ENCODE measurements around the gene CACNA2D2.

The CACNA2D2 gene

GRCh38 chr3:50371133-50371685 is 132.2 kb downstream of the CACNA2D2 start:
- no peak for DNase-seq (ENCODE audit: low read depth in 2 of 2)

- DNase-seq (ENCODE audit: low read depth in 2 of 2): no peak
Measured at GRCh38 chr3:50370594-50370993, 132.8 kb downstream of the CACNA2D2 start.

DNA sequence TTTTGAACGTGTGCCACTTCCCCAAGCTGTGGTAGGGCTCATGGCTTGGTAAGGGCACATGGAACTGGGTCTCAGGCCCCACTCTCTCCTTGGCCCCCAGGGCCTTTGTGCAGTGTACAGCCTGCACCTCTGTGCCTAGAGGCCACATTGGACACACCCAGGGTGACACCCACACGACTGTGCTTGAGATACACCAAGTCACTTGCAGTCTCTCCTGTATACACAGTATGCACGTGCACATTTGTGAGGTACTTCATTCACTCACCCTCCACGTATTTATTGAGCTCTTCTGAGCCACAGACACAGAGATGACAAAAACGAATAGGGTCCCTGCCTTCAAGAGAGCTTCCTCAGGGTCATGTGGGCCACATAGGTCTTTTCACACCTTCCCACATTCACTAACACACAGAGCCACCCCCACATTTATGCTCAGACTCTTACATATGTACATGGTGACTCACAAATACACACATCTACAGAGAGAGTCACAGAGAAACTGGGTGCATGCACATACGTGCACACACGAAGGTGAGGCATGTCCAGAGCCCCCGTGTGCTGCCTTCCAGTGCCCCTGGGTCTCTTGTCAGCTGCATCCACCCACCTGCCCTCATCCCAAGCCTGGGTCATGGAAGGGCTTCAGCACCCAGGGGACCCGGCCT is 134.3 kb downstream of the CACNA2D2 start:
- no peak for DNase-seq (ENCODE audit: low read depth in 2 of 2)

- DNase-seq (ENCODE audit: low read depth in 2 of 2): no peak
Measured at GRCh38 chr3:50365842-50366220, 137.6 kb downstream of the CACNA2D2 start.

DNA sequence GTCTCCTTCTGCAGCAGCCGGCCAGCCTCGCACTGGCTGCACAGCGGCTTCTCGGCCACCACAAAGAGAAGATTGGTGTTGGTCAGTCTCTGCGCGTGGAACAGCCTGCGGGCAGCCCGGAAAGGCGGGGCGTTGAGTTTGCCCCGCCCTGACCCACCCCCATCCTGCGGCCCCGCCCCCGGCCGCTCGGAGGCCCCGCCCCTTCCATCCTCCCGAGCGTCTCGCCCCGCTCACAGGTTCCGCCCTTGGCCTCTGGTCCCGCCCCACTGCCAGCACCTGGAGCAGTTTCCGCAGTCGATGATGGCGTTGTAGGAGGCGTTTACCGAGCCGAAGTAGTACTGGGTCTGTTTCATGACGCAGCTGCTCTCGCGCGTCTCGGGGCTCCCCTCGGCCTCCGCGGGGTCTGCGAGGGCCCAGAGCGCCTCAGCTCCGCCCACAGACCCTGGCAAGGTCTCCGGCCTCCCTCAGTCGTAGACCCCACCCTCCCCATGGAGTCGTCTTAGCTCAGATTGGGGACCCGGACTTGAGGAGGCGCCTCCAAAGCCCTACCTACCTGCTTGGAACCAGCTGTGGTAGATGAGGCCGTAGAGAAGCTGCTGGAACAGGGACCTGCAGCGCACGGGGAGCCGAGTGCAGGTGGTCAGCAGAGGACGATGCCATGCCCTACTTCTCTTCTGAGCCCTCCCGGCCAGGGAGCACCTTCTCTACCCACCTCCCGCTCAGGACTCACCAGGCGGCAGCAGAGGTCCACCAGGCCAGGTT is 138.2 kb downstream of the CACNA2D2 start:
- peak; percentile 90 for DNase-seq (ENCODE audit: low read depth in 2 of 2)

- no peak for DNase-seq (ENCODE audit: low read depth in 2 of 2)
Measured at GRCh38 chr3:50364573-50365079, 138.8 kb downstream of the CACNA2D2 start.

- no peak for DNase-seq (ENCODE audit: low read depth in 2 of 2)
Measured at GRCh38 chr3:50359760-50360110, 143.7 kb downstream of the CACNA2D2 start.

- peak; percentile 85 to 90 for DNase-seq (ENCODE audit: low read depth in 2 of 2)
Measured at GRCh38 chr3:50358911-50359759, 144.3 kb downstream of the CACNA2D2 start, which contains the start of gene TMEM115. TMEM115 (minus strand) TSS chr3:50359521; CDS start chr3:50359063, 458 bp downstream.

- DNase-seq (ENCODE audit: low read depth in 2 of 2): no peak
Measured at GRCh38 chr3:50358355-50358910, 145.0 kb downstream of the CACNA2D2 start.

DNA sequence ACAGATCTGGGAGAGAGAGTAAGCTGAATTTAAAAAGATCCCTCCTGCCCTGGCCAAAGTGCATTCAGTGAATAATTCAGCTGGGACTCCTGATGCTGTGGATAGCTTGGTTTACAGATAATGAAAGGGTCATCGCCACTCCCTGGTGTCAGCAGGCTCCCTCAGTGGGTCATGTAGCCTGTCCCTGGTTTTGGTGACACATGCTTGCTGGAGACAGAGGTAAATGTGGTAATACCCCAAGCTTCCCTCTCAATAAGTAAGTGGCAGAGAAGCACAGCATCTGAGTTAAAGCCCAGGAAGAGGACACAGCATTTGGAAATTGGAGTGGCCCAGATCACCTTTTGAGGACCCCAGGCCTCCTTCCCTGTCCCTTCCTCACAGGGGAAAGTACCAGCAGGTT is 146.0 kb downstream of the CACNA2D2 start:
- DNase-seq (ENCODE audit: low read depth in 2 of 2): no peak

DNA sequence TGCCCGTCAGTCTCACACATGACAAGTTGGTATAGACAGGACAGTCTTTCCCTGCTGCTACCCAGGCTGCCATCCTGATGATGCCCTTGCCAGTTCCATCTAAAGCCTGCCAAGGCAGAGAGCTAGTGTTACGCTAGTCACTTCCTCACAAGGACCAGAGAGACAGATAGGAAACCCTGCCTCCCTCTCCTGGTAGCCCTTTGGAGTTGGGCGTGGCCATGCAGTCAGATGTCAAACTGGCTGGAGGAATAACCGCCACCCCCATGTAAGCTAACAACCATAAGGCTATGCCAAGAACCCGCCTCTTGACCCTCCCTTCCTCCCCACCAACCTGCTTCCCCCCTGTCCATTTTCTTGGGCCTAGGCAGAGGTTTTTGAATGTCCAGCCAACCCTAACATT is 146.9 kb downstream of the CACNA2D2 start:
- DNase-seq (ENCODE audit: low read depth in 2 of 2): no peak

- no peak for DNase-seq (ENCODE audit: low read depth in 2 of 2)
Measured at GRCh38 chr3:50355829-50356552, 147.4 kb downstream of the CACNA2D2 start.

- no peak for DNase-seq (ENCODE audit: low read depth in 2 of 2)
Measured at GRCh38 chr3:50354850-50355249, 148.6 kb downstream of the CACNA2D2 start.

DNA sequence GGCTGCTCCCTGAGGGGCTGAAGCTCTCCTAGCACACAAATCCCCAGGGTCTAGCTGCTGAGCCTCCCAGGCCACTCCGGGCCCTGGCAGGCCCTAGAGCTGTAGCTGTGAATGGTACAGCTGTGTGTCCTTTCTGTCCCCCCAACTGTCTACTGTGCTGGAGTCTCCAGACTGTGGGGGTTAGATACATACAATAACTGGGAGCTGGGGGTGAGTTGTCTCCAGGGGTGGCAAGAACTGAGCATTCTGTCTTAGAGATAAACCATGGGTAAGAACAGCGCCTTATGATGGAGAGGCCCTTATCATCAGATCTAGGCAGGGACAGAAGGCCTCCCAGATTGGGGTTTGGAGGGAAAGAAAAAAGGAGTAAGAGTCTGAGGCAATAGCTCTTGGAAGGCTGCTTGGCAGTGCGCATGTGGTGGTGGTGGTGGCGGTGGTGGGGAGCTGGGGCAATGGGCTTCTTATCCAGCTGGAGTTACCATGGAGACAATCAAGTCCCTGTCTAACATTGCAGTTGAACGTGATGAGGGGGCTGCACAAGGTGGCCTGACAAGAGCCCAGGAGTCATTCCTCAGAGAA is 149.2 kb downstream of the CACNA2D2 start:
- no peak for DNase-seq (ENCODE audit: low read depth in 2 of 2)

DNA sequence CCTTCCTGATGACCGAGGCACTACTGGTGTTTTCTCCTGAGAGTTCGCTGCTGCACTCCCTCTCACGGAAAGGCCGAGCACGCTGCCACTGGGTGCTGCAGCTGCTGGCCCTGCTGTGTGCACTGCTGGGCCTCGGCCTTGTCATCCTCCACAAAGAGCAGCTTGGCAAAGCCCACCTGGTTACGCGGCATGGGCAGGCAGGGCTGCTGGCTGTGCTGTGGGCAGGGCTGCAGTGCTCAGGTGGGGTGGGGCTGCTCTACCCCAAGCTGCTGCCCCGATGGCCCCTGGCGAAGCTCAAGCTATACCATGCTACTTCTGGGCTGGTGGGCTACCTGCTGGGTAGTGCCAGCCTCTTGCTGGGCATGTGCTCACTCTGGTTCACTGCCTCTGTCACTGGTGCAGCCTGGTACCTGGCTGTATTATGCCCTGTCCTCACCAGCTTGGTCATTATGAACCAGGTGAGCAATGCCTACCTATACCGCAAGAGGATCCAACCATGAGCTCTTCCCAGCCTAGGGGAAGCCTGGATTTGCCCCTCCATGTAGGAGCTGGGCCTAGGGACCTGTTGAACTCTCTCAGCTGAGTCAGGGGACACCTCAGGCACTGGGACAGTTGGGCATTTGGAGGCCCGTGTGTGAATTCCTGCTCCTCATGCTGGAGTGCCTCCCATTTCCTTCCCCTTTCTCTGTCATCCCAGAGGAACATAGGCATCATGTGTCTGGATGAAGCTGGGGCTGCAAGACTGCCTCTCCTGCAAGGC is 150.0 kb downstream of the CACNA2D2 start:
- no peak for DNase-seq (ENCODE audit: low read depth in 2 of 2)

DNA sequence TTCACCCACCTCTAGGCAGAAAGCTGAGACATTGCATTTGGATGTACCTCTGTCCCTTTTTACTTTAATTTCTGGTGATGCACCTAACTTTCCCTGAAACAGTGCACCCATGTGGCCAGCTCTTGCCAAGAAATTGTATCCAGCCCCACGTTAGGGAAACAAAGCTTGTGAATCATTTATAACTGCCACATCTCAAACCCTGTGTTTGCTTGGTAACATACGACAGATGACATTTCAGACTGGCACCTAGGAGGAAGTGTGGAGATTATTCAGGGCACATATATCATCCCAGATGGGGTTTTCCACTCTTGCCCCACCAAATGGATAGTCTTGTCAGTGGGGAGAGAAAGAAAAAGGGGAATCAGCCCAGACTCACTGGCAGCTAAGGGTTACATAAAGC is 150.7 kb downstream of the CACNA2D2 start:
- no peak for DNase-seq (ENCODE audit: low read depth in 2 of 2)

DNA sequence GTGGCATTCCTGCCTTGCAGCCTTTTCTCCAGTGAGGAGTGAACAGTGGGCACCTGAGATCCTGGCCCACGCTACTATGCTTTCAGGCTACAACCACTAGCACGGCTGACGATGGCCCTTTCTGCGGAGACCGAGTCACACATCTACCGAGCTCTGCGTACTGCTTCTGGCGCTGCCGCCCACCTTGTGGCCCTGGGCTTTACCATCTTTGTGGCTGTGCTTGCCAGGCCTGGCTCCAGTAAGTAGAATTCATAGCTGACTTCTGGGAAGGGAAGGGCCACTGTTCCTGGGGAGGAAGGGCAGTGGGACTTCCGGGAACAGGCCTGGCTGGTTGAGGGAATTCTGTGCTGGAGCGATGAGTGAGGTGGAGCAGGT is 152.1 kb downstream of the CACNA2D2 start:
- no peak for DNase-seq (ENCODE audit: low read depth in 2 of 2)

DNA sequence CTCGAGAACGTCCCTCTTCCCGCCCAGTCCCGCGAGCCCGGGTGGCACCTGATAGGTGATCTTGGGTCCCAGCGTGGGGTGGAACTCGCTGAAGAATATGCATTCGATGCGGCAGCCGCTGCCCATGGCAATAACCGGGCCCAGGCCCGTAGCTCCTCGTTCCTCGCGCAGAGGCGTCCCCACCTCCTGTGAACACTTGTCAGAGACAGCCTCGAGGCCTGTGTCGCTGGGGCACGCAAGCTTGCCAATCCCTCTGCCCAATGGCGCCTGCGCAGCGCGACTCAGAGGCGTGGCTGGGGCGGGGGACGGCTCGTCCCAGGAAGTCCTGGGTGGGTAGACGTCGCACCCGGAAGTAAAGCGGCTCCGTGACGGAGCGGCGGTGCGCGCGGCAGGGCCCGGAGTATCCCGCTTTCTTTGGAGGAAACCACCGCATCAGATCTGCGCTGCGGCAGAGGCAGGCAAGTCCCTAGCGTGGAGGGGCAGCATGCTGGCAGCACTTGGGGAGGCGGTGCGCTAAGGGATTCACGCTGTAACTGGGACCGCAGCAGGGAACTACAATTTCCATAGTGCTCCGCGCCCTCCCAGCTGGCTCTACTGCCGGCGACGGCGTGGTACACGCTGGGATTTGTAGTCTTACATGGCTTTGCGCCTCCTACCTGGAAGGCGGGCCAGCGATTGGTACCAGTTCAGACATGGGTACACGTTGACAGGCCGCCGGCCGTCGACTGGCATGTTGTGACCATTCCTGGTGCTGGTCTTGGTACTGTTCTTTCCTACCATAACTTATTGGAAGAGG is 152.7 kb downstream of the CACNA2D2 start, which contains the start of the genes CYB561D2 and NPRL2:
Gene CYB561D2, plus strand, starts transcription at position 336 of the 796 bp plus-strand sequence. CDS start 572 bp downstream, outside the sequence.
Gene NPRL2, minus strand, starts transcription at position 249 of the 796 bp plus-strand sequence. Its CDS starts 123 bp downstream, at position 126.
- peak; percentile 99 for DNase-seq (ENCODE audit: low read depth in 2 of 2)

GRCh38 chr3:50350213-50350526 is 153.3 kb downstream of the CACNA2D2 start:
- no peak for DNase-seq (ENCODE audit: low read depth in 2 of 2)
